NCI-H2227 (cell line): ENCODE results near the gene ZNF282.
"Not testable (repeated sequence)": the region's sequence is repeated elsewhere in the genome, so short reads cannot be mapped to it uniquely, and the experiment has no call there.

Experiments
- DNase-seq: peaks from one replicate; lab custom pipeline; 2025; ENCODE audit not compliant: unreplicated experiment; lab: John Stamatoyannopoulos, UW

The ZNF282 gene

DNA sequence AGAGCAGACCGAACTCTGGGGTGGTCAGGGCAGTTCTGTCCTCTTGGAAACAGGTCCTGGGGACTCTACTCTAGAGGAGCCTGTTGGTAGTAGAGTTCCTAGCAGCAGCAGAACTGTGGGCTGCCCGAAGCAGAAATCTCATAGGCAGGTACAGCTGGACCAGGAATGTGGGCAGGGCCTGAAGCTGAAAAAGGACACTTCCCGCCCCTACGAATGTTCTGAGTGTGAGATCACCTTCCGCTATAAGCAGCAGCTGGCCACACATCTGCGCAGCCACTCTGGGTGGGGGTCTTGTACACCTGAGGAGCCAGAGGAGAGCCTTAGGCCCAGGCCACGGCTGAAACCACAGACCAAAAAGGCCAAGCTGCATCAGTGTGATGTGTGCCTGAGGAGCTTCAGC is 58.3 kb downstream of the ZNF282 start:
- DNase-seq = no peak

DNA sequence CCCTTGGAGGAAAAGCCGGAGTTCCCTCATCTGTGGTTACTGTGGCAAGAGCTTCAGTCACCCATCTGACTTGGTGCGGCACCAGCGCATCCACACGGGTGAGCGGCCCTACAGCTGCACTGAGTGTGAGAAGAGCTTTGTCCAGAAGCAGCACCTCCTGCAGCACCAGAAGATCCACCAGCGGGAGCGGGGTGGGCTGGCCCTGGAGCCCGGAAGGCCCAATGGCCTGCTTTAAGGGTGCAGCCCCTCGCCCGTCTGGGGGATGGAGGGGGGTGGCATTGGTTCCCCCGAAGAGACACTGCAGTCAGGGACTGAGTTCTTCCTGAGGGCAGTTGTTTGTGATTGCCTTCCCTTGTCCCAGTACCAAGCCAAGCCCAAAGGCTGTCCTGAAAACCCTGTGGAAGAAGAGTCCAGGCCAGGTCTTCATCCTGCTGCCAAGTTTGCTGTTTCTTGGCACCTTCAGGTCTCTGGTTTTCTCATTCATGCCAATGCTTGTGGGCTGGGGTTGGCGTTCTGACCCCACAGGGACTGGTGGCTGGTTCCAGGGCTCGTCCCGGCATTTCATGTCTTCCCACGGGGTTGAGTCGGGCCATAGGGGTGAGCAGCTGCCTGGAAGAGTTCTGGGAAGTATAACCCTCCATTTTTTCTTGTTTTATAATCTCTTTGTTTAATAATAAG is 59.0 kb downstream of the ZNF282 start:
- DNase-seq = no peak

DNA sequence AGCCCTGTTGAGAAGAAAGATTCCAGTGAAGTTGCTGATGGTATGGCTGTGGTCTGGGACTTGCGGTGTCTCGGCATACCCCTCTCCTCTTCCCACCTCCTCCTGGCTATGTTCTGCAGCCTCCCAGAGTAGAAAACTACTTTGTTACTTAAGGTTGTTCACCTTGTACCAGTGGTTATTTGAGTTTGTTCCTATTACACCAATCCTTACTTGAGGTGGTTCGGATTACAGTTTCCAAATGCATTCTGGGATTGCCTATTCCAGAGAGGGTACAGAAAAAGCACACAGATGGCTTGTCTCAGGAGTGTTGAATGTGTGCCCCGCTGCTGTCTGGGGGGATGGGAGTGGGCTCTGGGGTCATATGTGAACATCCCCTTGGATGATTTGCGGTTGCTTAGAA is 59.8 kb downstream of the ZNF282 start:
- DNase-seq = no peak

DNA sequence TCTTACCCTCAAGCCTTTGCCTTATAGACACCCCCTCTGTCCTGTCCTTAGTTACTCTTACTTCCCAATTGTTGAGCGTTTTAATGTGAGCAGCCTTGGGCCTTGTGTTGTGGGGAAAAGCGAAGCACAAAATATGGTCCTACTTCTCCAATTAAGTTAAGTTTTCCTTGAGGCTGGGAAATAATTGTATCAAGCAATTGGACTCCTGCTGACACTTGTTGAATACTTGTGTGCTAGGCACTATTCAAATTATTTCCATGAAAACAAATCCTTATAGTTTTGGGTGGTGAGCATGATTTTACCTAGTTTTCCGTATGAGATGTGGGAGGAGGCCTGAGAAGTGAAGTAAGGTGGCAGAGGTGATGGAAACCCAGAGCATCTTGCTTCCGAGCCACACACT is 61.2 kb downstream of the ZNF282 start:
- no peak for DNase-seq

DNA sequence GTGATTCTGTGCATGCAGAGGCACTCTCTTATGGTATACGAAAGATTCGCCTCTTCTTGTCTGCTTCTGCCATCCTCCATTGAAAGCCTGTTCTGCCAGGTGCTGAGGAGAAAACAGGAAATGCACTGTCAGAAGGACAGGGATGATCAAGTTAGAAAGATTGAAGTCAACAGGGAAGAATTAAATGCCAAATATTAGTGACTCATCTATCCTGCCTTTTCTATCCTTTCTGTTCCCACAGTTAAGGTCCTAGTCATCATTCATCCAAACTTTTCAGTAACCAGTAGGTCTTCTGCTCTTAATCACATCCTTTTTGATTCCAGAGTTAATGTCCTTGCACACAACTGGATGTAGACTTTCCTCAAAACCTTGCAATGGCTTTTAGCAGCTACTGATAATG is 61.8 kb downstream of the ZNF282 start:
- no peak for DNase-seq

DNA sequence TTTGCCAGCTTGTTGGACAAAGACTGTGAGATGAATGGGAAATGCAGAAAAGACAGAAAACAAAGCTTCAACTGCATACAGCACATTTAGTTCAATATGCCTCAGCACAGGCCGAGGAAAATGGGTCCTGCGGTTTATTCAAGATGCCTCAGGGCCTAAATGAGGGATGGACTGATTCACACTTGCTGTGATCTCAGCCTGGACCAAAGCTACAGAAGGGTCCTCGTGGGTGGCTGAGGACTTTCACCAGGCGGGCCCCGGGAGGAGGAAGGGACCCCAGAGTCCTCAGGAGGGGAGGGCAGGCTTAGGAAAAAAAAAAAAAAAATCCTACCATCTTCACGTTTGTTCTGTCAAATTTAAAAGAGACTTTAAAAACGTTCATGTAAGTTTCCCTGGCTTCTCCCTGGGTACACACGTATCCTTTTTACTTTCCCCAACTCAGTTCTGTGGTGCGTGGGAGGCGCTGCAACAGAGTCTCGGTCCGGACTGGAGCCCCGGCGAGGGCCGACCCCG is 66.0 kb downstream of the ZNF282 start:
- no peak for DNase-seq

DNA sequence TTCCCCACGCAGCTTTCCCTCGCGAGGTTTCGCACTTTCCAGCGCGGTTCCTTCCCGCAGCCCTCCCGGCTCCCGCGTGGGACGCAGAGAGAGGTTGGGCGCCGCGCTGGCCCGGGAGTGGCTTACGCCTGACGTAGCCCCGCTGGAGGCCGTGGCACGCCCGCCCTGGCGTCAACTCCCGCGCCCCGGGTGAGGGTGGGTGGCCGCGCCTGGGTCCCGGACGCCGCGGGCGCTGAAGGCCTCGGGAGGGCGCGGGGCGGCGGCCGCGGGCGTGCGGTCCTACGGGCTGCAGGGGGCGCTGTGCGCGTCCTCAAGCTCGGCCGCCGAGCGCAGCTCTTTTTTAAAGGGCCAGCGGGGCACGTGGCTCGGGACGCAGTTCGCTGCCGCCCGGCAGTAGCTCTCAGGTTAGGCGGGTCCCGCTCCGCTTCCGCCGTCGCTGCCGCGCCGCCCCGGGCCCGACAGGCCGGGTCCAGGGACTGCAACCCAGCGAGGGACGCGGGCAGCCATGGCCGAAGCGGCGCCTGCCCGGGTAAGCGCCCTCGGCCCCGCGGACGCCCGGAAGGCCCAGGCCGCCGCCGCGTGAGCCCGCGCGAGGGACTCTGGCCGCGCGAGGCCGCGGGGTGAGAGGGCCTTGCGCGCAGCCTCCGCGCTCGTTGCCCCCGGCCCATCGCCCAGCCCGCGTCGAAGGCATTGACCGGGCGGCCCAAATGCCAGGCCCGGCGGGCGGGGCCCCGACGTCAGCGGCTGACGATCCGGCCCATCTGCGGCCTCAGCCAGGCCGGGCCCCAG is 66.7 kb downstream of the ZNF282 start, which contains the start of gene ZNF783:
TSS of gene ZNF783 (plus strand) at position 368 of the 789 bp plus-strand sequence. CDS start at position 506, 138 bp downstream.
- DNase-seq = peak; percentile 93

DNA sequence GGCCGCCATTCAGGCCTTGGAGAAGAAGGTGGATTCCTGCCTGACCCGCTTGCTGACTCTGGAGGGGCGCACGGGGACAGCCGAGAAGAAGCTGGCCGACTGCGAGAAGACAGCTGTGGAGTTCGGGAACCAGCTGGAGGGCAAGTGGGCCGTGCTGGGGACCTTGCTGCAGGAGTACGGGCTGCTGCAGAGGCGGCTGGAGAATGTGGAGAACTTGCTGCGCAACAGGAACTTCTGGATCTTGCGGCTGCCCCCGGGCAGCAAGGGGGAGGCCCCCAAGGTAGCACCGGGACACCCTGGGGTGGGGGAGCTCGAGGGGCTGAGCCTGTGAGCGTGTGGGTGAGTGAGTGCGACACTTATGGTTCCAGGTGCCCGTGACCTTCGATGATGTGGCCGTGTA is 71.1 kb downstream of the ZNF282 start:
- no peak for DNase-seq

DNA sequence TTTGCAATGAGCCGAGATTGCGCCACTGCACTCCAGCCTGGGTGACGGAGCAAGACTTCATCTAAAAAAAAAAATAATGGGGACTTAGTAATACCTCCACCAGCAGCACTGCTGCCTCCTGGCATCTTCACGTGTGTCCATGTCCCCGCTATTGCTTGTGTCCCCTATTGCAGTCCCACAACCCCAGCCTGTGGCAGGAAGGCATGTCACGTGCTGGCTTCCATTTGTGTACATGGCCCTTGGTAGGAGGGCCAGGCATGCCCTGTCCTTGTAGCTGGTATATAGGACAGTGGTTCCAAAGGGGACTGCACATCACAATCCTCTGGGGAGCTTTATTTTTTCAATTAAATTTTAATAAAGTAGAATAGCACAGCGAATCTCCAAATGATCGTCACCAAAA is 72.4 kb downstream of the ZNF282 start:
- no peak for DNase-seq

DNA sequence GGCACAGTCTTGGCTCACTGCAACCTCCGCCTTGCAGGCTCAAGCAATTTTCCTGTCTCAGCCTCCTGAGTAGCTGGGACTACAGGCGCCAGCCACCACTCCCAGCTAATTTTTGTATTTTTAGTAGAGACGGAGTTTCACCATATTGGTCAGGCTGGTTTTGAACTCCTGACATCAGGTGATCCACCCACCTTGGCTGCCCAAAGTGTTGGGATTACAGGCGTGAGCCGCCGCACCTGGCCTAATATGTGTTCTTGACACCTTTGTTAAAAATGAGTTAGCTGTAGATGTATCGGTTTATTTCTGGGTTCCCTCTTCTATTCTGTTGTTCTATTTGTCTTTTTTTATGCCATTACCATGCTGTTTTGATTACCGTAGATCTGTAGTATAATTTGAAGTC is 79.1 kb downstream of the ZNF282 start:
- not testable (repeated sequence) for DNase-seq
